Epidermal melanocyte (primary cell): ENCODE results near the gene CPT1A.

ENCODE experiments used
- DNase-seq: peaks from one replicate; pipeline ENCODE4 v3.0.0; 2011; ENCODE audit warnings: low spot score; ENCODE audit not compliant: insufficient read length

The CPT1A gene

GRCh38 chr11:68831124-68831523, 10.6 kb downstream of the CPT1A start:
- DNase-seq: no peak

DNA sequence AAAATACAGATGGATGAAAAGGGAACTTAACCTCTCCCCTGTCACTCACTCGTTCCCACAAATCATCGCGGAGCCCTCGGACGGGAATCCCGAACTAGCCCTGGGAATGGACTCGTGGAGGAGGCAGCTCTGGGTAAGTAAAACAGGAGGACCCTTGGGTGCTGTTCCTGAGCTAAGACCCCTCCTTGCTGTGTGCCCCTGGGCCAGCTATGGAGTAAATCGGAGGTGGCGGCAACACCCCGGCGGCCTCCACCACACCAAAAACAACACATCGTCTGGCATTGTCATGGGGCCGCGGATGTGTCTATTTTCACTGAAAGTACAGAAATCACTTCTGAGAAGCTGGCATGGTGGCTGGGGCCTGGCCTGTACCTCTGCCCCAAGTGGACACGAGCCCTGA, 12.1 kb downstream of the CPT1A start:
- DNase-seq: no peak

GRCh38 chr11:68828957-68829356, 12.8 kb downstream of the CPT1A start:
- no peak for DNase-seq

GRCh38 chr11:68828155-68828931, 13.4 kb downstream of the CPT1A start:
- DNase-seq: no peak

DNA sequence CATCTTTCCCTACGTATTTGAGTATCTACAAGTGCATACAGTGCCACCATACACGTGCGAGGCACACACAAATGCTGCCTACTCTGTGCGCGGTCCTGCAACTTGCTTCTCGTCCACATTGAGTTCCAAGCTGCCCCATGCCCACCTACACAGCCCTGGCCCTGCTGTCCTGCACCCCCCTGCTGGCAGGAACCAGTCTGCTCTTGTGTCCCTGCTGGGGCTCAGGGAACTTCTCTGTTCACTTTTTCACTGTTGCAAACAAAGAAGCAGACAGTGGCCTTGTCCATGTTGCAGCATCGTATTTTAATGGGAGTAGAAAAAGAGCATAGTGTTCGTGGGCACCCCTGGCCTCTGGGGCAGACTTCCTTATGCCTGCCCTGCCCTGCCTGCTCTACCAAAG, 14.0 kb downstream of the CPT1A start:
- DNase-seq: no peak

- DNase-seq: no peak
Measured at GRCh38 chr11:68826726-68827125, 15.0 kb downstream of the CPT1A start.

GRCh38 chr11:68825571-68825970, 16.1 kb downstream of the CPT1A start:
- DNase-seq: no peak

DNA sequence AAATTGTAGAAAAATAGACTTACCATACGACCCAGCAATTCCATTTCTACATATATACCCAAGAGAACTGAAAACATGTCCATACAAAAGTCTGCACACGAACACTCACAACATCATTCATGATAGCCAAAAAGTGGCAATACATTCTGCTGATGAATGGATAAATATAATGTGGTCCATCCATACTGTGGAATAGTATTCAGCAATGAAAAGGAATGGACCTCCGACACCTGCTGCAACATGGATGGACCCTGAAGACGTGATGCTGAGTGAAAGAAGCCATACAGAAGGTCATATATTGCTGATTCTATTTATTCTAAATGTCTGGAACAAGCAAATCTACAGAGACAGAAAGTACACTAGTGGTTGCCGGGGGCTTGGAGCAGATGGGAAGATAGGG, 19.2 kb downstream of the CPT1A start:
- no peak for DNase-seq

GRCh38 chr11:68821670-68822069, 20.0 kb downstream of the CPT1A start:
- DNase-seq: no peak

GRCh38 chr11:68819362-68819761, 22.4 kb downstream of the CPT1A start:
- DNase-seq: no peak

- DNase-seq: no peak
Measured at GRCh38 chr11:68818181-68818580, 23.5 kb downstream of the CPT1A start.

DNA sequence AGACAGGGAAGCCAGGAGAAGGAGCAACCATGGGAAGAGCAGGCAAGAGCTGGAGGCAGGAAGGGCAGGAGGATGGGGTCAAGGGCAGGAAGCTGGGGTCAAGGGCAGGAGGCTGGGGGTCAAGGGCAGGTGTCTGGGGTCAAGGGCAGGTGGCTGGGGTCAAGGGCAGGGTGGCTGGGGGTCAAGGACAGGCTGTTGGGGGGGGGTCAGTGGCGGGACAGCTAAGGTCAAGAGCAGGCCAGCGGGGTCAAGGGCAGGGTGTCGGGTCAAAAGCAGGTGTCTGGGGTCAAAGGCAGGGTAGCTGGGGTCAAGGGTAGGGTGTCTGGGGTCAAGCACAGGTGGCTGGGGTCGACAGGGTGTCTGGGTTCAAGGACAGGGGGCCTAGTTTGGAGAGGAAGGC, 24.2 kb downstream of the CPT1A start:
- no peak for DNase-seq

DNA sequence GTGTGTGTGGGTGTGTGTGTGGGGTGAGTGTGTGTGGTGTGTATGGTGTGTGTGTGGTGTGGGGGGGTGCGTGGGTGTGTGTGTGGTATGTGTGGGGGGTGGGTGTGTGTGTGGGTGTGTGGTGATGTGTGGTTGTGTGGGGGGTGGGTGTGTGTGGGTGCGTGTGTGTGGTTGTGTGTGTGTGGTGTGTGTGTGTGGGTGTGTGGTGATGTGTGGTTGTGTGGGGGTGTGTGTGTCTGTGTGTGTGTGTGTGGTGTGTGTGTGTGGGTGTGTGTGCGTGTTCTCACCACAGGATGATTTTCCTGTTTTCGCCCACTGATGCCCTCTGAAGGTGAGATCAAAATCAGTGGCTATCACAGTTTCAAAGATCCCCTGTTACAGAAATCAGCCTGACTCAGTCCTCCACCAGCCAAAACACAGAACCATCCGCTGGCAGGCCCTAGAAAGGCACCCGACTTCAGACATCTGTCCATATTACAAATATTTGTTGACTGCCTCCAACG, 24.7 kb downstream of the CPT1A start:
- no peak for DNase-seq

DNA sequence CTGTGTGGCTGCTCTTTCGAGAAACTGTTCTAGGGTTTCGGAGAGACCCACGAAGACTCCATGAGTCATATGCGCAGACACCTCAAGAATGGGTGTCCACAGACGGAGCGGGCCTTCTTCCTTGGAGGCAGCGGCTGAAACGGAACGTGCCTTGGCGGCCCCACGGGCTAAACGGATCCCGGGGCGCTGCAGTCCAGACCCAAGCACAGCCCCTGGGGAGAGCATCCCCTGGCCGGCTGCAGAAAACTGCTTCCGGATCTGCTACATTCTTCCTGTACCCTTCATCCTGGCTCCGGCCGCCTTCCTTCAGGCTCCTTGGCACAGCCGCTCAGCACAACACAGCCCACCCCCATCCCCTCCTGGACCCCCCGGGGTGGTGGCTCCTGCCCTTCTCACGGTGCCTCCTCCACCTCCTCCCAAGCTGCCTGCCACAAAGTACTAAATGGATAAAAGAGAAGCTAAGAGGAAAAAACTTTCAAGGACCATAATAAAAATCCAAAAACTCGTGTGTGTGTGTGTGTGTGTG, 25.4 kb downstream of the CPT1A start:
- no peak for DNase-seq

DNA sequence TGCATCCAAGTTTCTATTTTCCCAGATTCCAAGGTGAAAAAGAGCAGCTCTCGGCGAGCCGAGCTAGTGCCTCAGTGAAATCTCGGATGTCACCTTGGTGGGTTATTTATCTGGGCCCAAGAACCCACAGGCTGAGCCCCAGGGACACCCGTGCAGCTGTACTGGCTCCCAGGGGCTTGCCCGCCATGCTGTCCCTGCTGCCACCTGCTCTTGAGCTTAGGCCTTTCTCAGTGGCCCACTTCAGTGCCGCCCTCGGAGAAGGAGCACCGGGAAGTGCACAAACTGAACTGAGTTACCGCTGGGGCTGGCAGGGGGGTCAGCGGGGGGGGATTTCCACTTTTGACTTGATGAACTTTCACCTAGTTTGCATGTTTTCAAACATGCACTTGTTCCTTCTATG, 27.9 kb downstream of the CPT1A start:
- DNase-seq: no peak

- DNase-seq: no peak
Measured at GRCh38 chr11:68812526-68812925, 29.2 kb downstream of the CPT1A start.

DNA sequence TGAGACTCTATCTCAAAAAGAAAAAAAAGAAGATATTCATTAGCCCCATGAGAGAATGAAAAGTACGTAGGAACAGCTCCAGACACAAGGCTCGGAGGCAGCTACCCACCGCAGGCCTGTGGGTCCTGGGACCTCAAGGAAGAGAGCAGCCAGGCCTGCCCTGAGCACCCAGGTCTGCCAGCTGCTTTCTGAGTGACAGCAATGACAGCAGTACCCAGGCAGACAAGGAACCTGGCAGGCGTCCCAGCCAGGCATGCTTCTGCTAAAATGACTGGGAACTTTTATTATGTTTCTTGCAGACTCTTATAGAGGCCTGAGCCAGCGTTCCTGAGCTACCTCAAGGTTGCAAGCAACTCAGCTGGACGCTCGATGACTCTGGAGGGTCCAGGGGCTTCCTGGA, 31.6 kb downstream of the CPT1A start:
- no peak for DNase-seq

- no peak for DNase-seq
Measured at GRCh38 chr11:68809506-68809905, 32.2 kb downstream of the CPT1A start.

DNA sequence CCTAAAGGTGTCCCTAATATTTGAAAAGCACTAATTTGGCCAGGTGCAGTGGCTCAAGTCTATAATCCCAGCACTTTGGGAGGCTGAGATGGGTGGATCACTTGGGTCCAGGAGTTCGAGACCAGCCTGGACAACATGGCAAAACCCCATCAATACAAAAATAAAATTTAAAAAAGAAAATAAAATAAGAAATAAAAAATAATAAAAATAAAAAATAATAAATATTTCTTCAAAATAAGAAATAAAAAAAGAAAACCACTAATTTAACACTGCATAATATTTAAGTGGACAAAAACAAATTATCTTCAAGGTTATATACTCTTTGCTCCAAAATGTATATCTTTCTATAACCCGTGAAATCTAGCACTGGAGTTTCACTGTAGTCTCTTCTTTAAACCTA, 32.9 kb downstream of the CPT1A start:
- DNase-seq: no peak

GRCh38 chr11:68806931-68807844, 34.5 kb downstream of the CPT1A start:
- DNase-seq: no peak

DNA sequence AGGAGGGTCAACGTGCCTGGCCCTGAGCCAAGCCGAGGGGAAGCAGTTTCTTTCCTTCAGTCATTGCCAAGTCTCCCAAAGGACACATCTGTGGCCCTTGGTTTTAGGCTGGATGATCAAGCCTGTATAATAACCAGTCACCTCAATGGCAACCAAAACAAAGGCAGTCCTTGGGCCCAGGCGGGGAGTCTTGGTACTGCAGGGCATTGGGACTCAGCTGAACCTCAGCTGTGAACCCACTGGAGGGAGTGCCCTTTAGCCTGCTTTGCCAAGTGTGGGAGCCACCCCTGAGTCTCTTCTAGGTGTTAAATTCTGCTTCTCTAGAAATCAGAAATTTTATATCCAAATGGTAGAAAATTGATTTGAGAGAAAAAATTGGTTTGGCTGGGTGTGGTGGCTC, 36.9 kb downstream of the CPT1A start:
- DNase-seq: no peak

DNA sequence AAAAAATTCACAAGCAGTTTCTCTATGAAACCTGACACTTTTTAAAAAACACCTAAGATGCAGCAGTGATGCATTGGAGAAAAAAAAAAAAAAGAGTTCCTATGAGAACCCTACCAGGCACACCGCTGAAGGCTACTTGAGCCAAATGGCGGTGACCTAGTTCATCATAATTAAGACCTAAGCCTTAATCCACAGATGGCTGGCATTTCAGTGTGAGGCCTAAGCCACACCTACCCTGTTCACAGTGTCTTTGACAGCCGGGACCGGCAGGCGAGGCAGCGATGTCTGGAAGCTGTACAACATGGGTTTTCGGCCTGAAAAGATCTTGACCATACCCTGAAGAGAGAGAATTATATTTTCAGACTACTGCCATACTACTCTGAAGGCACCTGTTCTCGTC, 38.0 kb downstream of the CPT1A start:
- no peak for DNase-seq
